Measurements from ENCODE around the gene CNN1.

Gene CNN1

DNA sequence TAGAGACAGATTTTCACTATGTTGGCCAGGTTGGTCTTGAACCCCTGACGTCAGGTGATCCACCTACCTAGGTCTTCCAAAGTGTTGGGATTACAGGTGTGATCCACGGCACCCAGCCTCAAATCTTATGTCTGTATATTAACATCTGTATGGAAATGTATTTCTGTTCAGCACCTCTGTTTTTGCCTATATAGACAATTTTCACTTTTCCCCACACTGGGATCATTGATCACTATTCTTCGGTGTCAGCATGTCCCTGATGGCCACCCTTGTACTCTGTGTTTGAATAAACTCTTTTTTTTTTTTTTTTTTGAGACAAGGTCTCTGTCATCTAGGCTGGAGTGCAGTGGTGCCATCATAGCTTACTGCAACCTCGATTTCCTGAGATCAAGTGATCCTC lies 55.4 kb downstream of the CNN1 start:
- no peaks in the 10 kb centered on the region for H3K79me1 ChIP-seq (replicated peaks; ENCODE audit: low read length, poor library complexity, severe bottlenecking)
- no peak overlapping the region for H2BK15ac ChIP-seq (ENCODE audit: low read depth, poor library complexity, severe bottlenecking)
- H2BK5ac ChIP-seq (ENCODE audit: low read depth, low read length, poor library complexity, severe bottlenecking) = no peak overlapping the region
- no peak overlapping the region for H4K91ac ChIP-seq (ENCODE audit: low read length)
- H2BK12ac ChIP-seq (ENCODE audit: low read length in 2 of 2) = no peak overlapping the region
- H2AK5ac ChIP-seq (ENCODE audit: low read length, severe bottlenecking) = no peak overlapping the region
- WGBS = 100% methylated on average over 2 of the region's 4 CpGs
- H2AFZ ChIP-seq (ENCODE audit: low read depth, low read length) = no peak overlapping the region
- no peak for DNase-seq
- no peak overlapping the region for H4K8ac ChIP-seq (ENCODE audit: low read length)
- no peak overlapping the region for H3K23ac ChIP-seq (ENCODE audit: low read length in 2 of 2)
- no peak overlapping the region for H2BK120ac ChIP-seq (ENCODE audit: low read depth, low read length)
- no peak overlapping the region for H3K4me2 ChIP-seq (ENCODE audit: low read length, poor library complexity, severe bottlenecking)
- peaks cover 3% of the 10 kb centered on the region in 2 experiments for H3K36me3 ChIP-seq (ENCODE audit: control insufficient read depth in 1 of 2, insufficient read depth in 2 of 2, low read depth in 1 of 2, low read length in 2 of 2)
- no peak overlapping the region for H3K18ac ChIP-seq (ENCODE audit: low read depth in 1 of 2, low read length in 2 of 2)
- no peaks in the 10 kb centered on the region for H3K27me3 ChIP-seq (ENCODE audit: control insufficient read depth in 1 of 2, insufficient read depth in 1 of 2, low read length in 2 of 2)
- no peak overlapping the region for H3K14ac ChIP-seq (ENCODE audit: low read length in 2 of 2)
- H3K4me1 ChIP-seq (ENCODE audit: control insufficient read depth, insufficient read depth, low read depth, low read length) = peaks cover 4% of the 10 kb centered on the region
- no peak overlapping the region for H3K4ac ChIP-seq (ENCODE audit: low read depth in 1 of 2, low read length in 2 of 2)
- no peak overlapping the region for H3K27ac ChIP-seq (ENCODE audit: low read length, poor library complexity, severe bottlenecking)
- no peak overlapping the region for H3K4me3 ChIP-seq (ENCODE audit: insufficient read depth in 1 of 2, low read depth in 1 of 2, low read length in 2 of 2)
- no peak overlapping the region for H3K9ac ChIP-seq (ENCODE audit: low read length)
- no peaks in the 10 kb centered on the region for H3K9me3 ChIP-seq (ENCODE audit: control insufficient read depth, low read length)

DNA sequence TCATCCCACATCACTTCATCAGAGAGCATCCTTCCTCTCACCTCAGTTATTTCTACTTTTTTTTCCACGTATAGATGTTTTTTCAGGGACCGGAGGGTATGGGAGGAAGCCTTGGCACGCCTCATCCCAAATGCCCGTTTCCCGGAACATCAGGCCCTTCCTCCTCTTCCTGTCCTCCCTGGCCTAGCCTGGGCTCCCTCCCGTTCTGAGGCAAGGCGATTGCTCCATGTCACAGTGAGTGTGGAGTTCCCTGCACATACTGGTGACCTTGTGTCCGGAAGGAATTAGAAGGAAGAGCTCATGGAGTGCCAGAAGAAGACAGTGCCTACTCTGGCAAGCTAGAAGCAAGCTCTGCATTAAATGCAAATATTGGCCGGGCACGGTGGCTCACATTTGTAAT lies 57.5 kb downstream of the CNN1 start:
- H2AFZ ChIP-seq (ENCODE audit: low read depth, low read length) = no peak overlapping the region
- H2BK120ac ChIP-seq (ENCODE audit: low read depth, low read length) = no peak overlapping the region
- peak overlapping the region; percentile 24 for H4K8ac ChIP-seq (ENCODE audit: low read length)
- H2BK12ac ChIP-seq (ENCODE audit: low read length in 2 of 2) = peak overlapping the region in 1 of 2 experiments; percentile 32
- no peak overlapping the region for H3K18ac ChIP-seq (ENCODE audit: low read depth in 1 of 2, low read length in 2 of 2)
- no peak overlapping the region for H2AK5ac ChIP-seq (ENCODE audit: low read length, severe bottlenecking)
- H3K9me3 ChIP-seq (ENCODE audit: control insufficient read depth, low read length) = no peaks in the 10 kb centered on the region
- peak overlapping the region; percentile 52 for H4K91ac ChIP-seq (ENCODE audit: low read length)
- 99% methylated on average over 10 of the region's 10 CpGs for WGBS
- H3K4me1 ChIP-seq (ENCODE audit: control insufficient read depth, insufficient read depth, low read depth, low read length) = peaks cover 6% of the 10 kb centered on the region
- no peaks in the 10 kb centered on the region for H3K27me3 ChIP-seq (ENCODE audit: control insufficient read depth in 1 of 2, insufficient read depth in 1 of 2, low read length in 2 of 2)
- H3K23ac ChIP-seq (ENCODE audit: low read length in 2 of 2) = no peak overlapping the region
- H3K4me3 ChIP-seq (ENCODE audit: insufficient read depth in 1 of 2, low read depth in 1 of 2, low read length in 2 of 2) = no peak overlapping the region
- H3K4me2 ChIP-seq (ENCODE audit: low read length, poor library complexity, severe bottlenecking) = no peak overlapping the region
- H2BK15ac ChIP-seq (ENCODE audit: low read depth, poor library complexity, severe bottlenecking) = no peak overlapping the region
- H3K4ac ChIP-seq (ENCODE audit: low read depth in 1 of 2, low read length in 2 of 2) = no peak overlapping the region
- H3K14ac ChIP-seq (ENCODE audit: low read length in 2 of 2) = no peak overlapping the region
- peaks cover 3 to 10% of the 10 kb centered on the region in 2 experiments for H3K36me3 ChIP-seq (ENCODE audit: control insufficient read depth in 1 of 2, insufficient read depth in 2 of 2, low read depth in 1 of 2, low read length in 2 of 2)
- no peak for DNase-seq
- H3K79me1 ChIP-seq (replicated peaks; ENCODE audit: low read length, poor library complexity, severe bottlenecking) = no peaks in the 10 kb centered on the region
- no peak overlapping the region for H3K27ac ChIP-seq (ENCODE audit: low read length, poor library complexity, severe bottlenecking)
- H3K9ac ChIP-seq (ENCODE audit: low read length) = no peak overlapping the region
- no peak overlapping the region for H2BK5ac ChIP-seq (ENCODE audit: low read depth, low read length, poor library complexity, severe bottlenecking)

DNA sequence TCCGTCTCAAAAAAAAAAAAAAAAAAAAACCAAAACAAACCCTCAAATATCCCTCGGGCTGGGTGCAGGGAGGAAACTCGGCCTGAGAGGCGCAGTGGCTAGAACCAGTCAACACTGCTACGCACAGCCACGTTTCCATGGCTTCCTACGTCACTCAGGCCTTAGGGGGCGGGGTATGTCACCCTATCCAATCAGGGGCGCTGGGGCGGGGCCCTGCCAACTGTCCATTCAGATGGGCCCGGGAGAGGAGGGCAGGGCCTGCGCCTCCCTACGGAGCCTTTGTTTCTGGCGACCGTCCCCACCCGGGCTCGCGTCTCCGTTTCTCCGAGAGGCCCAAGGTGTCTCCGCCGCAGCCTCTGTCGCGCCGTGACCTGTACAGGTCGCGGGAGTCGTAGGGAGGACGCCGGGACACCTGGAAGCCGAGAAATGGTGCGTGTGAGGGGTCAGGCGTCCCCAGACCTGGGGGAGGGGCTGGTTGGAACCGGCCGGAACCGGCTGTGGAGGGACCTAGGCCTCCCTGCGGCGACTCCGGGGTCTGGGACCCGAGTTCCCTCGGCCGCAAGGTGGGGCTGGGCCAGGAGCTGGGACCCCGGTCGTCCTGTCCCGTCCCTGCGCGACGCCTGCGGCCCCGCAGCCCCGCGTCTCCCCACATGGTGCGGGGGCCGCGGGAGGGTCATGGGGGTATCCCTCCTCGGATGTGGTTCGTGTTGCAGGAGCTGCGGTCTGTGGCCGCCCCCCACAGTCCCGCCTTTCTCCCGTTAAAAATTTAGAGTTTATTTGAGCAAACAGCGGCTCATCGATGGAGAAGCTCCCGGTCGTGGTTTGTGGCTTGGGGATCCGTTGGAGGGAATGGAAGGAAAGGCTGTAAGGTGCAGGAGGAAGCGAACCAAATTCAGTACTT lies 58.8 kb downstream of the CNN1 start, which contains the start of gene ZNF627:
Gene ZNF627 (plus strand): TSS at position 282 of the 901 bp plus-strand sequence. CDS start 145 bp downstream, at position 427.
- peak within 1 kb of the TSS; percentile 81 to 95 for H3K18ac ChIP-seq (ENCODE audit: low read depth in 1 of 2, low read length in 2 of 2)
- peak; percentile 99 for DNase-seq
- peak within 1 kb of the TSS; percentile 83 for H2AFZ ChIP-seq (ENCODE audit: low read depth, low read length)
- peak within 1 kb of the TSS; percentile 98 for H4K91ac ChIP-seq (ENCODE audit: low read length)
- peaks cover 1% of the 10 kb centered on the region for H3K79me1 ChIP-seq (replicated peaks; ENCODE audit: low read length, poor library complexity, severe bottlenecking)
- peak within 1 kb of the TSS; percentile 83 to 89 for H3K4me3 ChIP-seq (ENCODE audit: insufficient read depth in 1 of 2, low read depth in 1 of 2, low read length in 2 of 2)
- H3K23ac ChIP-seq (ENCODE audit: low read length in 2 of 2) = peak within 1 kb of the TSS in 1 of 2 experiments; percentile 2
- no peak within 1 kb of the TSS for H2BK15ac ChIP-seq (ENCODE audit: low read depth, poor library complexity, severe bottlenecking)
- H3K27ac ChIP-seq (ENCODE audit: low read length, poor library complexity, severe bottlenecking) = peak within 1 kb of the TSS; percentile 74
- peak within 1 kb of the TSS; percentile 84 for H2AK5ac ChIP-seq (ENCODE audit: low read length, severe bottlenecking)
- WGBS = under 1% methylated on average over 67 of the region's 67 CpGs
- H3K4me2 ChIP-seq (ENCODE audit: low read length, poor library complexity, severe bottlenecking) = peak within 1 kb of the TSS; percentile 87
- H2BK12ac ChIP-seq (ENCODE audit: low read length in 2 of 2) = peak within 1 kb of the TSS; percentile 32 to 66
- peak within 1 kb of the TSS; percentile 93 for H4K8ac ChIP-seq (ENCODE audit: low read length)
- no peaks in the 10 kb centered on the region for H3K27me3 ChIP-seq (ENCODE audit: control insufficient read depth in 1 of 2, insufficient read depth in 1 of 2, low read length in 2 of 2)
- H3K4ac ChIP-seq (ENCODE audit: low read depth in 1 of 2, low read length in 2 of 2) = peak within 1 kb of the TSS; percentile 97 to 99
- H3K14ac ChIP-seq (ENCODE audit: low read length in 2 of 2) = peak within 1 kb of the TSS in 1 of 2 experiments; percentile 94
- H3K9ac ChIP-seq (ENCODE audit: low read length) = peak within 1 kb of the TSS; percentile 97
- peaks cover 6% of the 10 kb centered on the region for H3K4me1 ChIP-seq (ENCODE audit: control insufficient read depth, insufficient read depth, low read depth, low read length)
- H3K9me3 ChIP-seq (ENCODE audit: control insufficient read depth, low read length) = no peaks in the 10 kb centered on the region
- peaks cover 6 to 16% of the 10 kb centered on the region in 2 experiments for H3K36me3 ChIP-seq (ENCODE audit: control insufficient read depth in 1 of 2, insufficient read depth in 2 of 2, low read depth in 1 of 2, low read length in 2 of 2)
- peak within 1 kb of the TSS; percentile 74 for H2BK5ac ChIP-seq (ENCODE audit: low read depth, low read length, poor library complexity, severe bottlenecking)
- peak within 1 kb of the TSS; percentile 65 for H2BK120ac ChIP-seq (ENCODE audit: low read depth, low read length)

DNA sequence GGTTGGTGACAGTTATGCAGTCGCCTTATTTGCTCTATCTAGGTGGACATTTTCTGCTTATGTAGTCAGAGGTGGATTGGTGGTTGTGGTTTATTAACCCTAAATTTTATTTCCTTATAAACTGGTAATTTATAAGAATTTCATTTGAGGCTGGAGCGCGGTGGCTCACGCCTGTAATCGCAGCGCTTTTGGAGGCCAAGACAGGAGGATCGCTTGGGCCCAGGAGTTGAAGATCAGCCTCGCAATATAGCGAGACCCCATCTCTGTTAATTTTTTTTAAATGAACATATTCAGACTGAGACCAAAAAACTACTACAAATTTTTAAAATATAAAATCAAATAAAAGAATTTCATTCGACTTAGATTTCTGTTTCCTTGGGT lies 59.4 kb downstream of the CNN1 start:
- H2BK120ac ChIP-seq (ENCODE audit: low read depth, low read length) = no peak overlapping the region
- H4K91ac ChIP-seq (ENCODE audit: low read length) = no peak overlapping the region
- no peak overlapping the region for H3K23ac ChIP-seq (ENCODE audit: low read length in 2 of 2)
- H2BK5ac ChIP-seq (ENCODE audit: low read depth, low read length, poor library complexity, severe bottlenecking) = no peak overlapping the region
- H3K79me1 ChIP-seq (replicated peaks; ENCODE audit: low read length, poor library complexity, severe bottlenecking) = peaks cover 3% of the 10 kb centered on the region
- peak overlapping the region in 1 of 2 experiments; percentile 95 for H3K18ac ChIP-seq (ENCODE audit: low read depth in 1 of 2, low read length in 2 of 2)
- H2AFZ ChIP-seq (ENCODE audit: low read depth, low read length) = no peak overlapping the region
- H2BK12ac ChIP-seq (ENCODE audit: low read length in 2 of 2) = no peak overlapping the region
- peak overlapping the region; percentile 97 for H3K9ac ChIP-seq (ENCODE audit: low read length)
- peaks cover 6% of the 10 kb centered on the region for H3K4me1 ChIP-seq (ENCODE audit: control insufficient read depth, insufficient read depth, low read depth, low read length)
- H2BK15ac ChIP-seq (ENCODE audit: low read depth, poor library complexity, severe bottlenecking) = no peak overlapping the region
- 81% methylated on average over 8 of the region's 10 CpGs for WGBS
- peak overlapping the region; percentile 84 for H2AK5ac ChIP-seq (ENCODE audit: low read length, severe bottlenecking)
- H3K36me3 ChIP-seq (ENCODE audit: control insufficient read depth in 1 of 2, insufficient read depth in 2 of 2, low read depth in 1 of 2, low read length in 2 of 2) = peaks cover 7 to 19% of the 10 kb centered on the region in 2 experiments
- H3K9me3 ChIP-seq (ENCODE audit: control insufficient read depth, low read length) = no peaks in the 10 kb centered on the region
- H3K4me3 ChIP-seq (ENCODE audit: insufficient read depth in 1 of 2, low read depth in 1 of 2, low read length in 2 of 2) = peak overlapping the region; percentile 83 to 89
- H3K14ac ChIP-seq (ENCODE audit: low read length in 2 of 2) = peak overlapping the region in 1 of 2 experiments; percentile 94
- H3K4me2 ChIP-seq (ENCODE audit: low read length, poor library complexity, severe bottlenecking) = peak overlapping the region; percentile 87
- H4K8ac ChIP-seq (ENCODE audit: low read length) = no peak overlapping the region
- peak overlapping the region in 1 of 2 experiments; percentile 99 for H3K4ac ChIP-seq (ENCODE audit: low read depth in 1 of 2, low read length in 2 of 2)
- DNase-seq = peak; percentile 44
- H3K27ac ChIP-seq (ENCODE audit: low read length, poor library complexity, severe bottlenecking) = no peak overlapping the region
- no peaks in the 10 kb centered on the region for H3K27me3 ChIP-seq (ENCODE audit: control insufficient read depth in 1 of 2, insufficient read depth in 1 of 2, low read length in 2 of 2)
